HCT116 (cell line): Measurements from ENCODE around the gene TBC1D19. TPM values are rescaled to one million over a fixed set of nuclear protein-coding genes. Genes with fewer than 3 reads are reported as not detected.

Experiments used
- ATAC-seq: fragments of 200-7000 bp; cut with Tn5 transposase; 2 replicates; pipeline ENCODE4 v1.9.1; 2020; ENCODE audit warnings: mild to moderate bottlenecking, moderate library complexity
- BruUV-seq: library from RNA; stranded (reverse); fragments of 400-500 nt; replicated peaks from 2 replicates; lab custom pipeline; 2021; lab: Mats Ljungman, UMichigan
- CTCF ChIA-PET: fragments of 300-600 bp; sonication (Branson Sonifier 250); formaldehyde crosslinking; loops from one replicate; lab custom pipeline; 2021; ENCODE audit warnings: antibody characterized with exemption; lab: Charles Lee
- POLR2A ChIA-PET: fragments of 300-600, 350-600 bp; sonication (Branson Sonifier 250); formaldehyde crosslinking; loops from one replicate; lab custom pipeline; 2021; ENCODE audit warnings: antibody characterized with exemption; lab: Charles Lee
- RAD21 ChIA-PET, 2 experiments: fragments of 300-600 bp; sonication (Branson Sonifier 250); formaldehyde crosslinking; loops; one replicate each; lab custom pipeline; 2023; ENCODE audit warnings: low total read pairs in 2 of 2; ENCODE audit not compliant: uncharacterized antibody in 2 of 2, unreplicated experiment in 2 of 2, low non-redundant PET in 1 of 2; lab: Charles Lee
- DNase-seq: peaks from one replicate; pipeline ENCODE4 v3.0.0-alpha.2; 2010; ENCODE audit warnings: low read depth, low spot score
- H2AFZ ChIP-seq: fragments of 200-600 bp; shearing (Covaris generic), sonication (generic); 2 replicates; pipeline ENCODE4 v1.6.1; 2017; ENCODE audit warnings: low read depth, mixed run types, mixed read lengths, antibody characterized with exemption, low read length; ENCODE audit not compliant: poor library complexity, severe bottlenecking
- H3K27ac ChIP-seq: 2 replicates; pipeline ENCODE4 v1.5.1; 2012; ENCODE audit warnings: low read depth, low read length
- H3K27me3 ChIP-seq: fragments of 200-600 bp; sonication (generic); 2 replicates; pipeline ENCODE4 v1.6.1; 2016; ENCODE audit warnings: mixed run types, low read length, mixed read lengths; ENCODE audit not compliant: insufficient read depth
- H3K36me3 ChIP-seq, 2 experiments: fragments of 200-500 bp in 1 of 2; fragments of 200-600 bp in 1 of 2; sonication (Bioruptor generic) in 1 of 2; sonication (generic) in 1 of 2; 2 replicates each; pipeline versions ENCODE4 v1.5.1 to v1.6.1; 2014 to 2016; ENCODE audit warnings: low read length in 2 of 2, inconsistent platforms in 1 of 2, mixed read lengths in 1 of 2, mixed run types in 1 of 2; ENCODE audit not compliant: insufficient read depth in 2 of 2, control insufficient read depth in 1 of 2
- H3K4me1 ChIP-seq, 2 experiments: fragments of 200-600 bp in 1 of 2; sonication (generic) in 1 of 2; 2 replicates each; pipeline versions ENCODE4 v1.5.1 to v1.6.1; 2012 to 2017; ENCODE audit warnings: low read length in 2 of 2, inconsistent platforms in 1 of 2, mild to moderate bottlenecking in 1 of 2, mixed read lengths in 1 of 2, mixed run types in 1 of 2, moderate library complexity in 1 of 2; ENCODE audit not compliant: insufficient read depth in 2 of 2, control insufficient read depth in 1 of 2
- H3K4me2 ChIP-seq: fragments of 200-600 bp; sonication (generic); 2 replicates; pipeline ENCODE4 v1.6.1; 2017; ENCODE audit warnings: mixed run types, low read length, mixed read lengths
- H3K4me3 ChIP-seq, 2 experiments: fragments of 200-600 bp in 1 of 2; sonication (generic) in 1 of 2; replicated peaks in 1 of 2; 2 replicates each; pipeline ENCODE4 v1.5.1; 2011 to 2016; ENCODE audit warnings: low read length in 2 of 2, control low read depth in 1 of 2, low read depth in 1 of 2, mild to moderate bottlenecking in 1 of 2, mixed read lengths in 1 of 2, mixed run types in 1 of 2
- H3K79me2 ChIP-seq: fragments of 200-600 bp; sonication (generic); 2 replicates; pipeline ENCODE4 v1.6.1; 2017; ENCODE audit warnings: mild to moderate bottlenecking, mixed run types, low read length, moderate library complexity, mixed read lengths; ENCODE audit not compliant: insufficient read depth
- H3K9ac ChIP-seq: fragments of 200-600 bp; sonication (generic); 2 replicates; pipeline ENCODE4 v1.6.1; 2016; ENCODE audit warnings: low read length, mixed read lengths
- H3K9me2 ChIP-seq: fragments of 200-600 bp; sonication (generic), shearing (Covaris generic); 2 replicates; pipeline ENCODE4 v1.6.1; 2017; ENCODE audit warnings: mixed run types, mild to moderate bottlenecking, moderate library complexity; ENCODE audit not compliant: insufficient read depth
- H3K9me3 ChIP-seq, 2 experiments: fragments of 200-500 bp in 1 of 2; fragments of 200-600 bp in 1 of 2; sonication (Bioruptor generic) in 1 of 2; sonication (generic) in 1 of 2; 2 replicates each; pipeline ENCODE4 v1.6.1; 2014 to 2017; ENCODE audit warnings: low read length in 2 of 2, mixed read lengths in 2 of 2, inconsistent platforms in 1 of 2, low read depth in 1 of 2, mild to moderate bottlenecking in 1 of 2, mixed run types in 1 of 2, moderate library complexity in 1 of 2; ENCODE audit not compliant: control insufficient read depth in 1 of 2, insufficient read depth in 1 of 2
- H4K20me1 ChIP-seq: fragments of 200-600 bp; sonication (generic), shearing (Covaris generic); 2 replicates; pipeline ENCODE4 v1.6.1; 2017; ENCODE audit warnings: mixed run types, mild to moderate bottlenecking, moderate library complexity; ENCODE audit not compliant: insufficient read depth
- CBX3 ChIP-seq: IDR thresholded peaks from 2 replicates; pipeline ENCODE4 v1.6.1; 2012; ENCODE audit warnings: low read depth
- CEBPB ChIP-seq: IDR thresholded peaks from 2 replicates; pipeline ENCODE4 v1.6.1; 2012; ENCODE audit warnings: low read depth
- EZH2phosphoT487 ChIP-seq: fragments of 200-600 bp; IDR thresholded peaks from 2 replicates; pipeline ENCODE4 v1.6.1; 2018; ENCODE audit warnings: antibody characterized with exemption, borderline replicate concordance
- POLR2A ChIP-seq: IDR thresholded peaks from 2 replicates; pipeline ENCODE4 v1.7.0; 2011; ENCODE audit warnings: borderline replicate concordance; ENCODE audit not compliant: insufficient read depth, insufficient read length; ENCODE audit errors: extremely low read depth
- POLR2AphosphoS5 ChIP-seq: IDR thresholded peaks from 2 replicates; pipeline ENCODE4 v1.6.1; 2011; ENCODE audit warnings: mild to moderate bottlenecking, low read depth, low read length, moderate library complexity
- RAD21 ChIP-seq: IDR thresholded peaks from 2 replicates; pipeline ENCODE4 v1.6.1; 2012; ENCODE audit warnings: low read depth, mild to moderate bottlenecking
- SIN3A ChIP-seq: IDR thresholded peaks from 2 replicates; pipeline ENCODE4 v1.6.1; 2012; ENCODE audit warnings: low read depth
- SP1 ChIP-seq: IDR thresholded peaks from 2 replicates; pipeline ENCODE4 v1.6.1; 2012; ENCODE audit warnings: low read depth
- SRF ChIP-seq: IDR thresholded peaks from 2 replicates; pipeline ENCODE4 v1.6.1; 2012; ENCODE audit warnings: low read depth
- TCF7L2 ChIP-seq: IDR thresholded peaks from 2 replicates; pipeline ENCODE4 v1.7.0; 2011; ENCODE audit warnings: borderline replicate concordance, inconsistent platforms; ENCODE audit not compliant: insufficient read depth, insufficient read length; ENCODE audit errors: extremely low read depth
- YY1 ChIP-seq: IDR thresholded peaks from 2 replicates; pipeline ENCODE4 v1.6.1; 2011; ENCODE audit warnings: low read length, low read depth, moderate library complexity, mild to moderate bottlenecking; ENCODE audit not compliant: insufficient replicate concordance; ENCODE audit errors: extremely low read depth
- intact Hi-C: fragments of 100-400 bp; cut with micrococcal nuclease; formaldehyde crosslinking; loops from 2 replicates; pipeline ENCODE4 v1.10.0; 2022
- total RNA-seq: library from RNA; stranded (reverse); gene quantifications from one replicate; pipeline ENCODE4 v1.2.1, GENCODE V29; 2021; ENCODE audit not compliant: unreplicated experiment
- TF ChIP-seq, protein P1 (sequence below): IDR thresholded peaks from 2 replicates; pipeline ENCODE4 v1.6.1; 2011; ENCODE audit warnings: mild to moderate bottlenecking, low read length, moderate library complexity; ENCODE audit not compliant: insufficient replicate concordance; ENCODE audit errors: extremely low read depth

The TBC1D19 gene
- total RNA-seq, 1 experiment from 2014 or later, result 25.4 TPM

- H3K36me3 ChIP-seq, result no peaks in the 10 kb centered on the region
- H4K20me1 ChIP-seq, result no peaks in the 10 kb centered on the region
- no peak for ATAC-seq
- no TSS peak for BruUV-seq
- intact Hi-C loops, result loop anchor here (10.0 kb wide), 1 partner anchor 213 kb away; no protein-coding TSS in a partner anchor
- H3K9me3 ChIP-seq, result no peaks in the 10 kb centered on the region
- H3K9me2 ChIP-seq, result no peaks in the 10 kb centered on the region
- no peak for DNase-seq
- H3K4me3 ChIP-seq, result no peak overlapping the region
- no peak for TF ChIP-seq SIN3A
- no peak for TF ChIP-seq SRF
- TF ChIP-seq YY1, result no peak
- TF ChIP-seq POLR2AphosphoS5, result no peak
- no peak for TF ChIP-seq EZH2phosphoT487
- TF ChIP-seq, protein P1, sequence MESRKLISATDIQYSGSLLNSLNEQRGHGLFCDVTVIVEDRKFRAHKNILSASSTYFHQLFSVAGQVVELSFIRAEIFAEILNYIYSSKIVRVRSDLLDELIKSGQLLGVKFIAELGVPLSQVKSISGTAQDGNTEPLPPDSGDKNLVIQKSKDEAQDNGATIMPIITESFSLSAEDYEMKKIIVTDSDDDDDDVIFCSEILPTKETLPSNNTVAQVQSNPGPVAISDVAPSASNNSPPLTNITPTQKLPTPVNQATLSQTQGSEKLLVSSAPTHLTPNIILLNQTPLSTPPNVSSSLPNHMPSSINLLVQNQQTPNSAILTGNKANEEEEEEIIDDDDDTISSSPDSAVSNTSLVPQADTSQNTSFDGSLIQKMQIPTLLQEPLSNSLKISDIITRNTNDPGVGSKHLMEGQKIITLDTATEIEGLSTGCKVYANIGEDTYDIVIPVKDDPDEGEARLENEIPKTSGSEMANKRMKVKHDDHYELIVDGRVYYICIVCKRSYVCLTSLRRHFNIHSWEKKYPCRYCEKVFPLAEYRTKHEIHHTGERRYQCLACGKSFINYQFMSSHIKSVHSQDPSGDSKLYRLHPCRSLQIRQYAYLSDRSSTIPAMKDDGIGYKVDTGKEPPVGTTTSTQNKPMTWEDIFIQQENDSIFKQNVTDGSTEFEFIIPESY, result no peak
- no peak for TF ChIP-seq TCF7L2
- no peak for TF ChIP-seq CEBPB
- TF ChIP-seq POLR2A, result no peak
- no peak for TF ChIP-seq SP1
- no peak for TF ChIP-seq RAD21
- TF ChIP-seq CBX3, result no peak
- H3K9ac ChIP-seq, result no peak overlapping the region
- H3K4me1 ChIP-seq, result peaks cover 19 to 26% of the 10 kb centered on the region in 2 experiments
- ChIA-PET POLR2A (no interaction called here), RAD21 (no interaction called here), CTCF (no interaction called here)
- no peak overlapping the region for H3K4me2 ChIP-seq
- H3K27ac ChIP-seq, result no peak overlapping the region
- H3K27me3 ChIP-seq, result no peaks in the 10 kb centered on the region
- no peak overlapping the region for H2AFZ ChIP-seq
- no peaks in the 10 kb centered on the region for H3K79me2 ChIP-seq
These were observed 207.5 kb downstream of the TBC1D19 start for GRCh38 chr4:26791346-26791745.
